Natural killer cell treated with Interleukin-12 subunit alpha and Interleukin-12 subunit beta and Interleukin-15 and Interleukin-18, amount 100 ng/mL, for 72 hours (primary cell): ENCODE measurements around the gene AKT1. TPM values are rescaled to one million over a fixed set of nuclear protein-coding genes. Genes with fewer than 3 reads are reported as not detected.
A peak's percentile ranks its signal among the peaks of the same experiment; 100 is the strongest.
"Not testable (repeated sequence)": the region's sequence is repeated elsewhere in the genome, so short reads cannot be mapped to it uniquely, and the experiment has no call there.

Source experiments
- ATAC-seq, 2 donors: fragments of 150-1000 bp; cut with Tn5 transposase in 1 of 2; sonication (Bioruptor Pico), chemical (Tn5 transposase) in 1 of 2; 2 replicates each; pipeline ENCODE4 v1.10.0; 2021
- DNase-seq: peaks from one replicate; pipeline ENCODE4 v3.0.0; 2022; ENCODE audit warnings: low spot score
- H3K27ac Mint-ChIP-seq, 2 donors: 1 replicate in 1 of 2; 2 replicates in 1 of 2; pipeline ENCODE4 v1.8.0; 2022; ENCODE audit warnings: mixed read lengths in 2 of 2, mild to moderate bottlenecking in 1 of 2, moderate library complexity in 1 of 2
- H3K27me3 Mint-ChIP-seq, 2 donors: 1 replicate in 1 of 2; 2 replicates in 1 of 2; pipeline ENCODE4 v1.8.0; 2022; ENCODE audit warnings: mixed read lengths in 2 of 2
- H3K36me3 Mint-ChIP-seq: one replicate; pipeline ENCODE4 v1.8.0; 2022; ENCODE audit warnings: mixed read lengths
- H3K4me1 Mint-ChIP-seq, 2 donors: 1 replicate in 1 of 2; 2 replicates in 1 of 2; pipeline ENCODE4 v1.8.0; 2022; ENCODE audit warnings: low read depth in 2 of 2, mixed read lengths in 2 of 2, mild to moderate bottlenecking in 1 of 2
- H3K4me3 Mint-ChIP-seq: one replicate; pipeline ENCODE4 v1.8.0; 2022; ENCODE audit warnings: mixed read lengths
- H3K9me3 Mint-ChIP-seq: 2 replicates; pipeline ENCODE4 v1.8.0; 2022; ENCODE audit warnings: mixed read lengths
- total RNA-seq, 2 donors: library from RNA; stranded (reverse); gene quantifications; one replicate each; pipeline ENCODE4 v1.2.3, GENCODE V29; 2022

AKT1 gene
- total RNA-seq, 2 donors from 2014 or later, result 128 to 229 TPM

DNA sequence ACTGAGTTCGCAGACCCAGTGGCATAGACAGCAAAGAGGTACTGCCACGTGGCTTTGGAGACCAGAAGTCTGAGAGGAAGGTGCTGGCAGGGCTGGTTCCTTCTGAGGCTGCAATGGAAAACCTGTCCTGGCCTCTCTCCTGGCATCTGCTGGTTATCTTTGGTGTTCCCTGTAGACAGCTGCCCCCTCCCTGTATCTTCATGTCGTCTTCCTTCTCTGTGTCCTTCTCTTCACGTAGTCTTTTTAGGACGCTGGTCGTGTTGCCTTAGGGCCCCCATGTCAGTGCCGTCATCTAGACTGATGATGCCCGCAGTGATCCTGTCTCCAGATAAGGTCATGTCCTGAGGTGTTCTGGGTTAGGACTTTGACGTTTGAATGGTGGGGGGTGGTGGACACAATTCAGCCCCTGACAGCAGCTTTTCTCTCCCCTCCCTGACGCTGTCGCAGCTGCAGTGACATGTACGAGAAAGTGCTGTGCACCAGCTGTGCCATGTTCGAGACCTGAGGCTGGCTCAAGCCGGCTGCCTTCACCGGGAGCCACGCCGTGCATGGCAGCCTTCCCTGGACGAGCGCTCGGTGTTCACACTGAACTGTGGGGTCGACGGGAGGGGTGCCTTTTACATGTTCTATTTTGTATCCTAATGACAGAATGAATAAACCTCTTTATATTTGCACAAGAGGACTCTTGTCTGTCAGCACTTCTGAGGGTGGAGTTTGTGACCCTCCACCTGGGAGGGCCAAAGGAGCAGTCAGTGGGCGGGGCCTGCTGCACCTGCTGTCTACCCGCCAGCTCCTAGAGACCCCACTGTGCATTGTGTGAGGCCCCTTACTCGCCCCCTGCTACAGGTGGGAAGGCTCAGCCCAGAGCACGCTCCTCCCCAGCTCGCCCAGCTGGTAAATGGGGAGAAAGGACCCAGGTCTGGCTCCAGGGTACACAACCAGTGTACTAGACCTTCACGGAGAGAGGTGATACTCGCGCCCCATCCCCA lies 36.3 kb downstream of the AKT1 start:
- no peak for DNase-seq
- ATAC-seq, result no peak
- Mint-ChIP-seq H3K27me3 (no peaks in the 10 kb centered on the region), H3K4me3 (no peak overlapping the region), H3K4me1 (peaks cover 9 to 24% of the 10 kb centered on the region in 2 donors), H3K27ac (no peak overlapping the region), H3K36me3 (no peaks in the 10 kb centered on the region), H3K9me3 (no peaks in the 10 kb centered on the region)

DNA sequence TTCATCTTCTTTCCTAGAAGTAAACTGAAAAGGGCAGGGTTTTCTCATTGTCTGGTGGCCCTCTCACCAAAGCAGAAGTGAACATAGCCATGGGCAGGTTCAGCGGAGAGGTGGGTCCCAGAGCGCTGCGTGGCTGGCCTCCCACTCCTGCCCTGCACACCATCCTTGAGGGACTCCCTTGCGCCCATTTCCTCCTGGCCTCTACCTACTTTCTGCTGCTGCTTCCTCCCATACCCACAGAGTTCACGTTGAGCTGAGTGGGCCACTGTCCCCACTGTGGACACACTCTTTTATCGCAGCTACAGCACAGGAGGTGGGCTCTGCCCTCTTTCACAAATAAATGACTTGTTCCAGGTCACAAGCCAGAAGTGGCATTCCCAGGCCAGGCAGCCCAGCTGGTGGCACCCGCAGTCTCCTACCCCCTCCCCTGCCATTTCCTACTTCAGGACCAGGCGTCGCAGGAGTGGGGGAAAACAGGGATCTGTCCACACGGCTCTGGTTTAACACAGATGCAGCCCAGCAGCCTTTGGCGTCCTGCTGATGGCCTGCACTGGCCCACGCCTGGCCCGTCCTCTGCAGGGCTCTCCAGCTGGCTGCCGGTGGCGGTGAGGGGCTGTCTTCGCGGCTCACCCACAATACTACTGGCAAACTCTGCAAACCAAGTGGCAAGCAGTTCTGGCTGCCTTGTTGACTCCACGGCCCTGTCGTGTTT lies 37.7 kb downstream of the AKT1 start:
- Mint-ChIP-seq H3K9me3 (no peaks in the 10 kb centered on the region), H3K4me1 (peaks cover 18 to 34% of the 10 kb centered on the region in 2 donors), H3K4me3 (no peak overlapping the region), H3K27me3 (no peaks in the 10 kb centered on the region), H3K36me3 (no peaks in the 10 kb centered on the region), H3K27ac (no peak overlapping the region)
- DNase-seq (no peak), ATAC-seq (no peak)

DNA sequence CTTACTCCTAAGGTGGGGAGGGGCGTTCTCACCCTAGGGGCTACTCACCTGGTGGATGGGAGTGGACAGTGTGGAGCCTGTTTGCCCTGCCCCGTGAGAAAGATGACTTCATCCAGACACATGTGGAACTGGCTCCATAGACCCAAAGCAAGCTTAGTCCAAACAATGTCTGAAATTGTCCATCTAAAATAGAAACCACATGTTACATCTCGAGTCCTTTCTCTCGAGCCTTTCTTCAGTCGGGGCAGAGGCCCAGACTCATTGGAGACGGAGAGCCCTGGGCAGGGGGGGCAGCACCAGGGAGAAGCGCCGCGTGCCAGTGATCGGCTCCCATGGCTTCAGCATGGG lies 38.3 kb downstream of the AKT1 start:
- Mint-ChIP-seq H3K36me3 (no peaks in the 10 kb centered on the region), H3K27ac (no peak overlapping the region), H3K4me3 (no peak overlapping the region), H3K9me3 (no peaks in the 10 kb centered on the region), H3K27me3 (no peaks in the 10 kb centered on the region), H3K4me1 (peaks cover 18 to 34% of the 10 kb centered on the region in 2 donors)
- DNase-seq (no peak), ATAC-seq (no peak)

DNA sequence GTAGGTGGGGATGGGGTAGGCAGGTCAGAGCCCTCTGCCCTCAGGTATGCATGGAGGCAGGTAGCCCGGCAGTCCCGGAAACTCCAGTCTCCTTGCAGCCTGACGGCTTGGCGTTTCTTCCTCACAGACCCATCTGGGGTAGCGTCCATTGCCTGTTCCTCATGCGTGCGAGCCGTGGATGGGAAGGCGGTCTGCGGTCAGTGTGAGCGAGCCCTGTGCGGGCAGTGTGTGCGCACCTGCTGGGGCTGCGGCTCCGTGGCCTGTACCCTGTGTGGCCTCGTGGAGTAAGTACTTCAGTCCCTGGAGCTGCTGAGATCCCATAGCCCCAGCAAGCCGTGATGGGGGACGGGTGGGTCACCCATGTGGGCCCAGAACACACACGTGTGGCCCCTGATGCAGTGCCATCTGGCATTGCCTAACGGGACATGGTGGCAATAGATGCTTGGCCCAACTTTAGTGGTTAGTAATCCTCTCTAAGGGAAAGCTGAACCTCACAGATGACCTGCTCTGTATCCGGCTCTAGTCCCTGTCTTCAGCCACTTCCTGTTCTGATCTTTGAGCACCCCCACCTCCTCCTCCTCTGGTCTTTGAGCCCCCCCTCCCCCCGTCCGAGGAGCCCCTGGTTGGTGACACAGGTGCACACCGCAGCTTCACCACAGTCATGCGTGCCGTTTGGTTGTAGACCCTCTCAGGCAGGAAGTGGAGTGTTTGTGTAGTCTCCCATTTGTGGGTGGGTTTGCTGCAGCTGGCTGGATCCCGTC lies 38.9 kb downstream of the AKT1 start:
- H3K36me3 Mint-ChIP-seq, result no peaks in the 10 kb centered on the region
- H3K4me1 Mint-ChIP-seq, result peaks cover 18 to 34% of the 10 kb centered on the region in 2 donors
- no peak overlapping the region for H3K27ac Mint-ChIP-seq
- H3K4me3 Mint-ChIP-seq, result no peak overlapping the region
- DNase-seq (no peak), ATAC-seq (no peak)
- H3K9me3 Mint-ChIP-seq, result no peaks in the 10 kb centered on the region
- H3K27me3 Mint-ChIP-seq, result no peaks in the 10 kb centered on the region

DNA sequence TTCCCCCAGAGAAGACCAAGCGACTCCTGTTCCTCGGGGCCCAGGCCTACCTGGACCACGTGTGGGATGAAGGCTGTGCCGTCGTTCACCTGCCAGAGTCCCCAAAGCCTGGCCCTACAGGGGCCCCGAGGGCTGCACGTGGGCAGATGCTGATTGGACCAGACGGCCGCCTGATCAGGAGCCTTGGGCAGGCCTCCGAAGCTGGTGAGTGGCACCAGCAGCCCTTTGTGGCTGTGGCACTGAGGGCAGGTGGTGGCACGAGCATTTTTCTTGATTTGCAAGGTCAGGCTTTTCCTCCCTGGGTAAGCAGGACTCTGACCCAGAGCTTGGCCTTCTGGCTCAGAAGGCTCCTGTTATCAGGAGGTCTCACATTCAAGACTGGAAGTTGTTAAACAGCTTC lies 39.9 kb downstream of the AKT1 start:
- Mint-ChIP-seq H3K27ac (no peak overlapping the region), H3K36me3 (no peaks in the 10 kb centered on the region), H3K9me3 (no peaks in the 10 kb centered on the region), H3K27me3 (no peaks in the 10 kb centered on the region), H3K4me1 (peaks cover 18 to 29% of the 10 kb centered on the region in 2 donors), H3K4me3 (no peak overlapping the region)
- ATAC-seq, result no peak
- DNase-seq, result no peak

DNA sequence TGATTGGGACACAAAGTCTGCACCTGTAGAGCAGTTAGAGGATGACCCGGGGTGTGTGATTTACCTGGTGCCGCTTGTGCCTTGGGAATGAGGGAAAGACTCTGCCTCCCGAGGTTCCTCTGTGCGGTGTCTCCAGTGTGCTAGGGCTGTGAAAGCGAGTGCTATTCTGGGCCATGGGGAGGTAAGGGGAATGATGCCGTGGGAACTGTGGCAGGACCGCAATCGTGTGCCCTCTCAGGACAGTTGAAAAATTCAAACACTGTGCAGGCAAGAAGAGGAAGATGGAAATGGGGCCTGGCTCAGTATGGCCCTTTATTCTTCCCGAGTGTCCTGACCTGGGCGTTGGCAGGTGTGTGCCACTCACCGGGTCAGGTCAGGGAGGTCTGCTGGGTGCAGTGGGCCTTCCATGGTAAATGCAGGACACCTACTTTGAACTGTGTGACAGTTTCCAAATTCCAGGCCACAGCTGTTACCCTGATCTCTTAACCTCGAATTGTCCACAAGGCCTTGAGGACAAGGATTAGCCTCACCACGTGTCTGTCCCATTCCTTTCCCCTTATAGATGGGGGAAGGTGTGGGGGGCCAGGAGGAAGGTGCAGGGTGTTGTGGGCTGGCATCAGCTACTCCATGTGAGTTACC lies 41.2 kb downstream of the AKT1 start:
- Mint-ChIP-seq H3K4me1 (peaks cover 18 to 29% of the 10 kb centered on the region in 2 donors), H3K9me3 (no peaks in the 10 kb centered on the region), H3K27ac (peak overlapping the region; percentile 78 to 84), H3K4me3 (peak overlapping the region; percentile 97), H3K36me3 (no peaks in the 10 kb centered on the region), H3K27me3 (peaks cover 0 to under 1% of the 10 kb centered on the region in 2 donors)
- no peak for ATAC-seq
- DNase-seq, result no peak

DNA sequence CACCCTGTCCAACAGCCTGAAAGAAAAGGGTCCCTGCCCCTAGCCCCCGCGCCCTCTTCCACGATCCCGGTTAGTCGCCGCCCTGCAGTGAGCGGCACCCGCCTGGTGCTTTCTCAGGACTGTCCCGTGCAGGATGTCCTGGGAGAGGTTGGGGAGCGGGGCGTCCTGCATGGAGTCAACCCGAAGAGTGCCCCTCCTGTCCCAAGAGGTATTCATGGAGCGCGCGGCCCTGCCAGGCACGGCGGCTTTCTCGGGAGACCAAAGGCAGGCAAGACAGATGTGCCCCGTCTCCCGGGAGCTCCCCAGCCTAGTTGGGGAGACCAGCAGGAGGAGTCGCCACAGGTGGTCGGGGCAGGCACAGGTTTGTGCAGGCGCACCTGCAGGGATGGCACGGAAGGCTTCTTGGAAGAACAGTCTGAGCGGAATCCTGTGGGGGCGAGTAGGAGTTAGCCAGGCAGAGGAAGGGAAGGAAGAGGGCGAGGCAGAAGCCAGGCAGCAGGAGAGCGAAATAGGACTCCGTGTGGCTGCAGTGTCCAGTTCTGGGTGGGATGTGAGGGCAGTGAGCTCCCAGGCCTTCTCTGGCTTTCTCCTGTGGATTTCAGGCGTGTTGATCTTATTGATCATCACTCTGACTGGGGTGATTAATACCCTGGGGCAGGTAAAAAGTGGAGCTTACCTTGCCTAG lies 41.9 kb downstream of the AKT1 start:
- Mint-ChIP-seq H3K27ac (peak overlapping the region; percentile 78 to 84), H3K4me1 (peaks cover 18 to 29% of the 10 kb centered on the region in 2 donors), H3K36me3 (no peaks in the 10 kb centered on the region), H3K4me3 (peak overlapping the region; percentile 97), H3K27me3 (peaks cover 0 to 3% of the 10 kb centered on the region in 2 donors), H3K9me3 (no peaks in the 10 kb centered on the region)
- ATAC-seq (no peak), DNase-seq (no peak)

DNA sequence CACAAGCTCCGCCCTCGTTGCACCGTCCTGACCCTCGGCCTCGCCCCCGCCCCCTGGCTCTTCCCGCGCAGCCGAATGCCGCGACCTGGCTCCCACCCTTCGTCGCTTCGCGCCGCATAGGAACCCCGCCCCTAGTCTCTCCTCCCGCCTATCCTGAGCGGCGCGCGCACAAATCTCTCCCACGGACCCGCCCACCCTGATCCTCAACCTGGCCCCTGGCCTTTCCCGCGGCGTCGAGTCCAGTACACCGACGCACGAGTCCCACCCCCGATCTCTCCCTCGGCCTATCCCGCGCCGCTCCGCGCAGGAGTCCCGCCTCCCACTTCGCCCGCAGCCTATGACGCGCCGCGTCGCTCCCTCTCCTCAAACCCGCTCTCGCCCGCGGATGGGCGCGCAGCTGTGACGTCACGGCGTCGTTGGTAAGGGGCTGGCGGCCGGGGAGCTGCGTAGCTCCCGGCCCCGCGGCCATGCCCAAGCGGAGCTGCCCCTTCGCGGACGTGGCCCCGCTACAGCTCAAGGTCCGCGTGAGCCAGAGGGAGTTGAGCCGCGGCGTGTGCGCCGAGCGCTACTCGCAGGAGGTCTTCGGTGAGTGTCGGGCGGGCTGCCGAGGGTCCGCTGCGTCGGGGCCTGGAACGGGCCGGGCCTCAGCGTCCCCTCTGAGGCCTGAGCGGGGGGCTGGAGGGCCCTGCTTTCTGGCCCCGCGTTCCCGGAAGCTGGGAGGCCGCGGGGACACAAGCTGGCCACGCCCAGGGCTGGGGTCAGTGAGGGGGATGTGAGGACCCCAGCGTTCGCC lies 42.6 kb downstream of the AKT1 start, which contains the start of gene SIVA1:
TSS of gene SIVA1 (plus strand) at position 413 of the 793 bp plus-strand sequence. CDS start at position 468, 55 bp downstream.
- Mint-ChIP-seq H3K4me3 (peak within 1 kb of the TSS; percentile 97), H3K4me1 (peaks cover 18 to 29% of the 10 kb centered on the region in 2 donors), H3K27me3 (peaks cover 0 to 3% of the 10 kb centered on the region in 2 donors), H3K27ac (peak within 1 kb of the TSS; percentile 78 to 84), H3K9me3 (no peaks in the 10 kb centered on the region), H3K36me3 (no peaks in the 10 kb centered on the region)
- ATAC-seq (peak; percentile 95 to 96), DNase-seq (peak; percentile 100)

DNA sequence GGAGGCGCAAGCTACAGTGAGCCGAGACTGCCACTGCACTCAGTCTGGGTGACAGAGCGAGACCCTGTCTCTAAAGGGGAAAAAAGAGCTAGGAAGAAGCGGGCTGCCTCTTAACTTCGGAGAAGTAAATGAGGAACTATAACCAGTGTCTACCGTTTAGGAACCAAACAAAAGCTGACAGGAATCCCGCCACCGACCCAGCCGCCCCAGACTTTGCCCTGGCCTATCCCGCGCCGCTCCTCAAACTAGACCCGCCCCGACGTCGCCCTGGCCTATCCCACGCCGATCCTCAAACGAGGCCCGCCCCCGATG lies 43.2 kb downstream of the AKT1 start:
- ATAC-seq (no peak), DNase-seq (no peak)
- Mint-ChIP-seq H3K36me3 (no peaks in the 10 kb centered on the region), H3K9me3 (no peaks in the 10 kb centered on the region), H3K27me3 (peaks cover 0 to 3% of the 10 kb centered on the region in 2 donors), H3K4me3 (peak overlapping the region; percentile 97), H3K27ac (peak overlapping the region; percentile 78 to 84), H3K4me1 (peaks cover 18 to 29% of the 10 kb centered on the region in 2 donors)

DNA sequence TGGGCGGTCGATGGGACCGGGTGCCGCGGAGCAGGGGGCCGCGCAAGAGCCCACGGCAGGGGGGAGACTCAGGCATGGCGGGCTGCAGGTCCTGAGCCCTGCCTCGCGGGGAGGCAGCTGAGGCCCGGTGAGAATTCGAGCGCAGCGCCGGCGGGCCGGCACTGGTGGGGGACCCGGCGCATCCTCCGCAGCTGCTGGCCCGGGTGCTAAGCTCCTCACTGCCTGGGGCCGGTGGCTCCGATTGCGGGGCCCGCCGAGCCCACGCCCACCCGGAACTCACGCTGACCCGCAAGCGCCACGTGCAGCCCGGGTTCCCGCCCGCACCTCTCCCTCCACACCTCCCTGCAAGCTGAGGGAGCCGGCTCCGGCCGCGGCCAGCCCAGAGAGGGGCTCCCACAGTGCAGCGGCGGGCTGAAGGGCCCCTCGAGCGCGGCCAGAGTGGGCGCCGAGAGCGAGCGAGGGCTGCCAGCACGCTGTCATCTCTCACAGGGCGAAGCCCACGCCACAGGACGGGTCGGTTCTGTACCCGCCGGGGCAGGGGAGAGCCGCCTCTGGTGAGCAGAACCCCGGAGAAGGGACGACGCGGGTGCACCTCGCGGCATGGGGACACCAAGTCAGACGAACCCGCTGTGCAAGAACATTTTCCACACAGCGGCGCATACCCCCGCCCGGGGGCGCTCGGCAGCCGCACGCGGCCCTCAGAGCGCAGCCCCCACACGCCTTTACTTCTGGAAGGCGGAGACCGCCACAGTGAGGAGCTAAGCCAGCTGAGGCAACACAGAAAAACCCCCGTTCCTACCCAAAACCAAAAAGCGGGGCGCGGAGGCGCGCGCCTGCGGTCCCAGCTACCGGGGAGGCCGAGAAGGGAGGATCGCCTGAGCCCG lies 43.8 kb downstream of the AKT1 start:
- ATAC-seq (no peak), DNase-seq (no peak)
- H3K9me3 Mint-ChIP-seq, result no peaks in the 10 kb centered on the region
- peak overlapping the region; percentile 97 for H3K4me3 Mint-ChIP-seq
- peak overlapping the region; percentile 78 to 84 for H3K27ac Mint-ChIP-seq
- peaks cover 0 to 3% of the 10 kb centered on the region in 2 donors for H3K27me3 Mint-ChIP-seq
- no peaks in the 10 kb centered on the region for H3K36me3 Mint-ChIP-seq
- peaks cover 18 to 24% of the 10 kb centered on the region in 2 donors for H3K4me1 Mint-ChIP-seq

DNA sequence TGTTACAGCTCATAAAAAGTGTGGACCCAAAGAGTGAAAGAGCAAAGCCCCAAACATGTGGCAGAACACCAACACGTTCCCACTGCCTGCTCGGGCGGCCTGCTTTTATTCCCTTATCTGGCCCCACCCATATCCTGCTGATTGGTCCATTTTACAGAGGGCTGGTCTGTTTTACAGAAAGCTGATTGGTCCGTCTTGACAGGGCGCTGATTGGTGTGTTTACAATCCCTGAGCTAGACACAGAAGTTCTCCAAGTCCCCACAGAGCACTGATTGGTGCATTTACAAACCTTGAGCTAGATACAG lies 44.8 kb downstream of the AKT1 start:
- H3K27me3 Mint-ChIP-seq, H3K27ac Mint-ChIP-seq, H3K36me3 Mint-ChIP-seq, ATAC-seq, H3K9me3 Mint-ChIP-seq, DNase-seq: not testable (repeated sequence)
- Mint-ChIP-seq H3K4me3 (peak overlapping the region; percentile 22), H3K4me1 (peaks cover 18% of the 10 kb centered on the region in 2 donors)
